DND-41 (cell line): ENCODE results near the gene GRAMD4.

ENCODE experiments used
- EZH2 ChIP-seq: IDR thresholded peaks from 3 replicates; pipeline ENCODE4 v1.6.1; 2012; ENCODE audit warnings: borderline replicate concordance, low read depth, mild to moderate bottlenecking, moderate library complexity, low read length, inconsistent platforms; ENCODE audit not compliant: severe bottlenecking
- TF ChIP-seq, protein P1 (sequence below): IDR thresholded peaks from 2 replicates; pipeline ENCODE4 v1.5.1; 2012; ENCODE audit warnings: borderline replicate concordance, low read length, moderate library complexity, mild to moderate bottlenecking; ENCODE audit not compliant: poor library complexity, severe bottlenecking; ENCODE audit errors: extremely low read depth

DNA sequence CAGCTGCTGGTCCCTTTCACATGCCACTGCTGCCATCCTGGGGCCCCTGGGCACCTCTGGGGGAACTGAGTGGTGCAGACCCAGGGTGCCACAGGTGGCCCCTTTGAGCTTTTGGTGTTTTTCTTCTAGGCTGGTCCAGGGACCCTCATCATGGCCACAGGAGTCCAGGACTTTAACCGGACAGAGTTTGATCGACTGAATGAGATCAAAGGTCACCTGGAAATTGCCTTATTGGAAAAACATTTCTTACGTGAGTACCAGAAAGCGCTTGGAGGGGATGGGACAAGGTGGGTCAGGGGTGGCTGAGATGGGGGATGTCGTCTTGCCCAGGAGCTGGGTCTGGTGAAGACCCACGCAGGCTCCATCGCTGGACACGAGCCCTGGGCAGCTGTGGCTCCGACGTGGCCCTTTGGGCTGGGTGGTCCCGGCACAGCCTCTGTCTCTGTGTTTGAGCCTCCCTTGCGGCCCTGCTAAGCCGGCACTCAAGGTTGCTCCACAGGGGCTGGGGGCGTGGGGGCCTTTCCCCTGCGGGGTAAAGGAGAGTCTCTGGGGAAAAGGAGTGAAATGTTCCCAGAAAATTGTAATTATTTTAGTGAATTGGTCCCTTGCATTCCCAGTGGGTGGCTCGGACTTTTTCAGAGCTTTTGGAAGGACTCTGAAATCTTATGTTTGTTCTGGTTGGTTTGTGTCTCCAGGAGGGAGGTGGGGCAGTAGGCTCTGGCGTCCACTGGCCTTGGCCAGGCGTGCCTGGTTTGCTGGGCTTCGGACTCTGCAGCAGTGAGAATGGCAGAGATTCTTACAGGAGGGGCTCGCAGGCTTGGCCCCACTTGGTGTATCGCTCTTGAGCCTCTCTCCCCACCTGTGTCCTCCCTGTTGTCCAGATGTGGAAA is 17.8 kb downstream of the GRAMD4 start:
- TF ChIP-seq, protein P1, sequence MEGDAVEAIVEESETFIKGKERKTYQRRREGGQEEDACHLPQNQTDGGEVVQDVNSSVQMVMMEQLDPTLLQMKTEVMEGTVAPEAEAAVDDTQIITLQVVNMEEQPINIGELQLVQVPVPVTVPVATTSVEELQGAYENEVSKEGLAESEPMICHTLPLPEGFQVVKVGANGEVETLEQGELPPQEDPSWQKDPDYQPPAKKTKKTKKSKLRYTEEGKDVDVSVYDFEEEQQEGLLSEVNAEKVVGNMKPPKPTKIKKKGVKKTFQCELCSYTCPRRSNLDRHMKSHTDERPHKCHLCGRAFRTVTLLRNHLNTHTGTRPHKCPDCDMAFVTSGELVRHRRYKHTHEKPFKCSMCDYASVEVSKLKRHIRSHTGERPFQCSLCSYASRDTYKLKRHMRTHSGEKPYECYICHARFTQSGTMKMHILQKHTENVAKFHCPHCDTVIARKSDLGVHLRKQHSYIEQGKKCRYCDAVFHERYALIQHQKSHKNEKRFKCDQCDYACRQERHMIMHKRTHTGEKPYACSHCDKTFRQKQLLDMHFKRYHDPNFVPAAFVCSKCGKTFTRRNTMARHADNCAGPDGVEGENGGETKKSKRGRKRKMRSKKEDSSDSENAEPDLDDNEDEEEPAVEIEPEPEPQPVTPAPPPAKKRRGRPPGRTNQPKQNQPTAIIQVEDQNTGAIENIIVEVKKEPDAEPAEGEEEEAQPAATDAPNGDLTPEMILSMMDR = no peak
- TF ChIP-seq EZH2 = no peak
